ENCODE results near the gene PHKA2.

PHKA2 gene

GRCh38 chrX:18971506-18971905 lies 12.4 kb downstream of the PHKA2 start:
- no peak for DNase-seq (ENCODE audit: low spot score)

DNA sequence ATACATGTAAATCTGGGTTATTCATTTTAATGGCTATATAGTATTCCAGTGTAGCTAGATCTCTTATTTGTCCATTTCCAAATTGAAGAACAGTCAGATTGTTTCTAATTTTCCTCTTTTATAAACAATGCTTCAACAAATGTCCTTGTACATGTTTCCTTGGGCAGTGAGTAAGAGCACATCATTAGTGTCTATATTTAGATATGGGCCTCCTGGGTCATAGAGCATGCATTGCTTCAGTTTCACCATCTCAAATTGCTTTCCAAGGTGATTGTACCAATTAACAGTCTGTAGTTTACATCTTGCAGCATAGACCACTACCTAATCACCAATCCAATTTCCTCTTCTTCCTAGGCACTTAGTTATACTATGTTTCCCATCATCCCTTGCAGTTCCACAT lies 13.4 kb downstream of the PHKA2 start:
- no peak for DNase-seq (ENCODE audit: low spot score)

DNA sequence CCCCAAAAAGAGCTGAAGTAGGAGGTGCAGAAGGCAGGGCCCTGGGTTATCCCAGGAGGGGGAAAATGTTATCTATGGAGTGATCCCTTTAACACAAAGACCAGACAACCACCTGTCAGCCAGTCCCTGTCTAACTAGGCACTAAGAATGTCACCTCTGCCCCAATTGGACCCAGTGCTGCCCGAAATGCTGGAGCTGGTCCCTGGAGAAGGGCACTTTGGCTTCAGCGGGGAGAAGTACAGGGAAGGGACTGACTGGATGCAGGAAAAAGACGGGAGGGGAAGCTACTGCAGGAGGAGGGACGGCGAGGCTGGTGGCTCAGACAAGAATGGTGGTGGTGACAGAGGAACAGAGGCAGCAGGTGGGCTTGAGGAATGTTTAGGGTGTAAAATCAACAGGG lies 17.3 kb downstream of the PHKA2 start:
- no peak for DNase-seq (ENCODE audit: low spot score)

DNA sequence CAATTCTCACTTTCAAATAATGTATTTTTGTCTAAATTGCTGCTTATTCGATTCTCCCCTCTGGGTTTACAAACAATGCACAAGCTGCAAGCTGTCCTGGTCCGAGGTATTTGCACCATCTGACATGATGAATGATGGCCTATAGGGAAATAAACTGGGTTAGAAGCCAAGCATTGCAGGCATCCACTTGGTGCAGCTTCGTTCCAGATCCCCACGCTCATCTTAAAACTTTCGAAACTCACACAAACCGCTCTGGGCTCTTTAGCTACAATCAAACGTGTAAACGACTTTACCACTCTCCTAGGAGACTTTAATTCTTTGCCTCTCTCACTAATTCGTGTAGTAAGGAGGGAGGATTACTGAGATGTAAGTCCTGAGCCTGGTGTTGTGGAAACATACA lies 19.0 kb downstream of the PHKA2 start:
- no peak for DNase-seq (ENCODE audit: low spot score)

DNA sequence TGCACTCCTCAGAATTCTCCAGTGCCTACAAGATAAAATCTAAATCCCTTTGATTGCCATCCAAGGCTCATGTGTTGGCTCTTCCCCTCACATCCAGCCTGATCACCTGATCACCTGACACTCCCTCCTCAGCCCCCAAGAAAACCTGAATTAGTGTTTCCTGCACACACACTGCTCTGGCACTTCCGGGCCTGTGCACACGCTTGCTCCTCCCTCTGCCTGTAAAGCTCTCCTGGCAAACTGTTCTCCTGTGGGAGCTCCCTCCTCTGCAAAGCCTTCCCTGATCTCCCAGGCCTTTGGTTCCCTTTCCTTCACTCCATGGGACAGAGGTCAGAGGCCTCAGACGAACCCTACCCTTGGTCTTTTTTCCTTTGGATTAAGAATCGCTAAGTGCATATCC lies 19.9 kb downstream of the PHKA2 start:
- no peak for DNase-seq (ENCODE audit: low spot score)

DNA sequence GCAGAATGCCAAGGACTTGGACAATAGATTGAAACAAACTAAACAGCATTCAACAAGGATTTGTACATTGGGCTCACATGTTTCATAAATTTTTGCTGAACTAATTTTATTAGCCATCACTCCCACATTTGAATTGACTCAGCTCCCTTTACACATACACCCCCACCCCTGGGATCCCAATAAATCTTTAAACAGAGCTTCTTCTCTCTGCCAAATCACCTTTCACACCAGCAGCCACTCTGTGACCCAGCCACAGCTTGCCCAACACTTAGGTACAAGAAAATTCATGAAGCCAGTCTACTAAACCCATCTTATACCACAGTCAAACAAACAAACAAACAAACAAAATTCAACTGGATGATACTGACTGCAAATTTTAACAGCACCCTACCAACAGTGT lies 21.6 kb downstream of the PHKA2 start:
- no peak for DNase-seq (ENCODE audit: low spot score)

DNA sequence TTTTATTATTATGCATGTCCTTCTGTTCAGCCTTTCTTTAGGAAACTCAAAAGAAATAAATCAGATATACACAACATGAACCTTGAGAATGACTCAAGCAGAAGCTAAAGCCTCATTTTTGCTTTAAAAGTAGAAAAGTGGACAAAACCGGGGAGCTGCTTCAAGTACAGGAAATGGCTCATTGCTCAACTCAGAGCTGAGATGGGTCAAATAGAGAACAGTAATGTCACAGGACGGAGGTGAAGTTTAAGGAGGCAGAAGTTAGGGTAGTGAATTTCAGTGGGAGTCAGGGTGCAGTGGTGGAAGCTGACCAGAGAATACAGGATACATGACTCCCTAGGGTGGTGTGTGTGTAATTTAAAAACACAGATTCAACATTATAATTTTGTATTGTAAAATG lies 22.2 kb downstream of the PHKA2 start:
- no peak for DNase-seq (ENCODE audit: low spot score)

- DNase-seq (ENCODE audit: low spot score), result no peak
Measured at GRCh38 chrX:18956303-18957032, 27.4 kb downstream of the PHKA2 start.

DNA sequence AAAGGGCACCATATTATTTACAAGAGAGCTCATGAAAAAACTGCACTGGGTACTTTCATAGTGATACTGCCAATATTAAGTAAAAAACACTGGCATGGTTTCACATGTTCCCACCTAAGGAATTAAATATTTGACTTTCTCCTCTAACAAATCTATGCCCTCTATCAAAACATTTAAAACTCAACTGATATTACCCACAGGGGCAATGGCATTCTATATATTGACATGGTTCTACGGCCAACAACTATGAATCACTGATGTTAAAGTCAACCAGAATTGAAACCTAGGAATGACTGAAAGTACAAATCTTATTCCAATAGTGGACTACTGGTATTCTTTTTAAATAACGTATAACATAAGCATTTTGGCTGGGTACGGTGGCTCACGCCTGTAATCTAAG lies 28.2 kb downstream of the PHKA2 start:
- no peak for DNase-seq (ENCODE audit: low spot score)

DNA sequence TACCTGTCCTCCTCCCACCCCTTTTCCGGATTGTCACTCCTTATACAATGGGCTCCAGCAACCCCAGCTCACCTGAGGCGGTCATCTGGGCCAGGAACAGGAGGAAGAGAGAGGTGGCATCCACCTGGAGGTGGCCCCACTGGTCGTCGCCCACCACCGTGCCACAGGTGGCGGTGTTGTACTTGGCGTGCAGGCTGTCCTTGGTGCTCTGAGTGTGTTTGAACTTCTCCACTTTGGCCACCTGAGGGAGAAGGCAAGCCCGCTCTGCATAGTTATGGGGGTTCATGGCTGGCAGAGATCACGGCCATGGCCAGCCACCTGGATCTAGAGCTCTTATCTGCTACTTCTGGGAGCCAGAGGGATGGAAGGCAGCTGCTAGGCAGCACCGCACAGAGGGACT lies 32.9 kb downstream of the PHKA2 start:
- DNase-seq (ENCODE audit: low spot score), result peak; percentile 2

DNA sequence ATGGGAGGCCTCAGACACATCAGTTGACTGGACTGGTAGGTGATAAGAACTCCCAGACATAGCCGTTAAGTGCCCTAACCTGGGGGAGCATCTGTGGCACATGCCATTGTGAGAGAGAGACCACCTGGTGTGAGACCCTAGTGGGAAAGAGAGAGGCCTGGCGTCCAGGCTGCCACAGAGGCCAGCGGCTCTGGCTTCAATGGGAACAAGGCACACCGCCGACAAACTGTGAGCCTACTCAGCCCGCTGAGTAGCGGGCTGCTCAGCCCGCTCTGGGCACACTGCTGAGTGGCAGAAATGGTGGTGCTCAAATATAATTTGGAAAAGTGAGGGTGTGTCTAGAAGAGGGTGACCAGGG lies 34.0 kb downstream of the PHKA2 start:
- no peak for DNase-seq (ENCODE audit: low spot score)

DNA sequence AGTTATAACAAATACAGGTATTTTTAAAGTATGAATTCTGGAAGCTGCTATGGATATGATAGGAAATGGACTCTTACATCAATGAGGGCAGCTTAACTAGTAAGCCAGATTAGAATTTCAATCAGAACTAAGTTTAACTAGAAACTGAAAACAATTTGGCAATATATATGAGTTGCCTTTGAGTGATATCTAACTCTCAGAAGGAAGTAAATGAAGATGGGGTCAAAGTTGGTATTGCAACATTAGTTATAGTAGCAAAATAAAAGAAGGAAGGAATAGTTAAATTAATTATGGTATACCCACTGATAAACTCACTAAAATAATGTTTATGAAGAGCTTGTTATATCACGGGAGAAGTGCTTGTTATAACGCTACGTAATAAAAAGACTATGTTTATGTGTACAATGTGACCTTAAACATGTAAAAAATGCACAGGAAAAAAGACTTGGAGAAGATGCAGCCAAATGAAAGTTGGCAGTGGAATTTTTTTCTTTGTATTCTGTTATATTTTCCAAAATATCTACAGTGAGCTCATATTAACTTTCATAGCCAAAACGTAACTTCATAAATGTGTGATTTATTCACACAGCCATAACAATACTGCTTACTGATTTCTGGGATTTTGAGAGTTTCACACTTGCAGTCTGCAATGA lies 34.5 kb downstream of the PHKA2 start:
- DNase-seq (ENCODE audit: low spot score), result no peak

DNA sequence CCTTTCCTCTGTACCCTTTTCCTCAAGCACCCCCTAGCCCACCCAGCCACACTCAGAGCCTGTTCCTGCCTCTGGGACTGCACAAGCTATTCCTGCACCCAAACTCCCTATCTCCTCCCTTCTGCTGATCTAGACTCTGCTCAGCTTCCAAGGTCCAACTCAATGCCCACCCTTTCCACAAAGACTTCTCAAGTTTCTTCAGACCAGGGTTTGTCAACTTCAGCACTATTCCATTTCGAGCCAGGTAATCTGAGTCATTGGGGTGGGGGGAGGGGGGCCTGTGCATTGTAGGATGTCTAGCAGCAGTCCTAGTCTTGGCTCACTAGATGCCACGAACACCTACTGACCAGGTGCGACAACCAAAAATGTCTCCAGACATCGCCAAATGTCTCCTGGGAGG lies 37.3 kb downstream of the PHKA2 start:
- no peak for DNase-seq (ENCODE audit: low spot score)

DNA sequence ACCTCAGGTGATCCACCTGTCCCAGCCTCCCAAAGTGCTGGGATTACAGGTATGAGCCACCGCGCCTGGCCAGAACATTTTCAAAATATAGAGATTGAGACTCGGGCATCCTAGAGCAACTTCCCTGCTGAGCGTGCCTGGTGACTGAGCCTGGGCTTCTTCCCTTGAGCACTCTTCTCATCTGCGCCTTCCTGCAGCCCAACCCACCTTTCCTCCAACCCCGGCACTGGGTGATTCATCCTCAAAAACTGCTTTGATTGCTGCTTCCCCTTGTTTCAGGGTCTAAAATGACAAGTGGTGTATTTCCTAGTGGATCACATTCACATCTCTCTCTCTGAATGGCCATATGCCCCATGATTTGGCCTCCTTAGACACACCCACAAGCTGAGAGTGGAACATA lies 37.8 kb downstream of the PHKA2 start:
- no peak for DNase-seq (ENCODE audit: low spot score)

DNA sequence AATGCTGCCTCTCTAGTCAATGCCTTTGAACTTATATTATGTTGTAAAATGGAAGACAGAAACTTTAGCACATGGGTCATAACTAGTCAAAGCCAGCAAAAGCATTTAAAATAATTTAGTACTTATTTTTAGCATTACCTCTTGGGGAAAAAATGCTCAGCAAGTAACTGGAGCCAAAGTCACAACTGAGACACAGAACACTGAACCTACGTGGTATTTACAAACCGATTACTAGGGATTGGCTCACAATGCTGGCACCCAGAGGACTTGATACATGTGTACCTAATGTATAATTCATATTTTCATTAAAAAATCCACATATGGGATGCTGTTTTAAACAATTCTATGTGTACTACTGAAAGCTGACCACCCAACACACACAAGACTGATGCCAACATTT lies 38.4 kb downstream of the PHKA2 start:
- no peak for DNase-seq (ENCODE audit: low spot score)

- no peak for DNase-seq (ENCODE audit: low spot score)
Measured at GRCh38 chrX:18944482-18944881, 39.4 kb downstream of the PHKA2 start.

DNA sequence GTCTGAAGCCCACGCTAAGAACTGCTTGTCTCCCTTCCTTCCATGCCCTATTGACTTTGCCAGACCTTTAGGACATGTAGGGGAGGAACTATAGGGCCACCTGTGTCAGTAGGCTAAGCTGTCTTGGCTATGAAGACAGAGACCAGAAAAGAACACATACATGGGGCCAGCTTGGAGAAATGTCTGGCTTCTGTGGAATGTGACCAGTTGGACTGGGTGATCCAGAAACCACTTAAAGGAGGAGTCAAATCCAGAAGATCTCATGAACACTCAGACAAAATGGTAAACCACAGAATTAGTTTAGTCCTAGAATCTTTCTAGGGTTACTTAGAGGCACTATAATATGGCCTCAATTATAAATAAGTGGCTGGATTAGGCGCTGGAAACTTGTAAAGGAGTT lies 42.0 kb downstream of the PHKA2 start:
- no peak for DNase-seq (ENCODE audit: low spot score)

GRCh38 chrX:18938710-18939109 lies 45.2 kb downstream of the PHKA2 start:
- DNase-seq (ENCODE audit: low spot score), result peak; percentile 1

GRCh38 chrX:18937173-18937572 lies 46.7 kb downstream of the PHKA2 start:
- no peak for DNase-seq (ENCODE audit: low spot score)

- DNase-seq (ENCODE audit: low spot score), result no peak
Measured at GRCh38 chrX:18935893-18936292, 48.0 kb downstream of the PHKA2 start.

DNA sequence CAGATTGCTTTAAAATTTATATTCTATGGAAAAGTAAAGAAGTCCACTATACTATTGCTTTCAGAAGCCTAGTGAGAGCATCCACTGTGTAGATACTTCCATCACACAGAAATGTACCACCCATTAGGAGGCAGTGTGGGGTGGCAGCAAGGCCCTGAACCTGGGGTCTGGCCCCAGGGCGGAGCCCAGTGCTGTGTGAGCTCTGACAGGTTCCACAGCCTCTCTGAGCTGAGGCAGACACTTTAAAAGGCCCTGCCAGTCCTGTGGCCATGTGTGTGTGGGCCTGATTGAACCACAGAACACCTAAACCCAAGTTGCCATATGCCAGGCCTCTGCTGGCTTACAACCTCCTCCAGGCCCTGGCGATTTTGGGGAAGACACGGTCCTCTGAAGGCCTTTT lies 49.2 kb downstream of the PHKA2 start:
- DNase-seq (ENCODE audit: low spot score), result no peak

GRCh38 chrX:18933617-18934016 lies 50.3 kb downstream of the PHKA2 start:
- no peak for DNase-seq (ENCODE audit: low spot score)

DNA sequence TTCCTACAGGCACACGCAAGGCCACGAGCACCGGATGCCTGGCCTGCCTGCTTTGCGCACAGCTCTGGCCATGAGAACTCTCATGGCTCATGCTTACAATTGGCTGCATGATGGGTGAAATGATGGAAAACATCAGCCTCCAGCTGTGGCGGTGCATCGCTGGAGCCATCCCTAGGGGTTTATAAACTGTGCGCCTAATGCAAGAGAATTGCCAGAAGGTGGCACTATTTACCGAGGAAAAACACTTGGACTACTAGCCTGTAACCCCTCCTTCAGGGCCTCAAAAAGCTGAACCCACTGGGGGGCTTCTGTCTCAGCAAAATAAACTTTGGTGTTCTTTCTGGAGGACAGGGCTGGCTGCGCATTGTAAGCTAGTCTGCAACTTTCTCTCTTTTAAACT lies 51.9 kb downstream of the PHKA2 start:
- DNase-seq (ENCODE audit: low spot score), result peak; percentile 41

DNA sequence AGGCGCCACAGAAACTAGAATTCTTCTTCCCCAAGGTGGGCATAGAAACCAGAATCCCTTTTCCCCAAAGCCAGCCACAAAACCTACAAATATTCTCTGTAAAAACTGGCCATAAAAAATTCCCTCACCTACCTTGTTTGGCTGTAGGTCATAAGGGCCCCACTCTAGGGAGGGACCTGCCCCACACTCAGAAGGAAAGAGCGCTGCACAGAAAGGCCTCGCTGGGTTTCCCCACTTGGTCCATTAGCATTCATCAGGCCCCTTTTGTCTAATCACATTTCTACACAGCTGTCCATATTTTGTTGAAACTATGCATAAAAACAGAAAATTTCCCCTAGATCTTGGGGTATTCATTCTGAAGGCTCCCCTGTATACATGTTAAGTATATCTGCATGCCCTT lies 54.1 kb downstream of the PHKA2 start:
- no peak for DNase-seq (ENCODE audit: low spot score)

Data from NAMALWA (cell line).